Glutamatergic neuron (in vitro differentiated cells): ENCODE results near the gene NOC3L. TPM values are rescaled to one million over a fixed set of nuclear protein-coding genes. Genes with fewer than 3 reads are reported as not detected.

ENCODE experiments used
- DNase-seq: peaks from one replicate; pipeline ENCODE4 v3.0.0; 2022
- H3K27ac Mint-ChIP-seq: one replicate; pipeline ENCODE4 v1.8.0; 2020; ENCODE audit warnings: mild to moderate bottlenecking, mixed read lengths, inconsistent platforms; ENCODE audit not compliant: unreplicated experiment
- H3K27me3 Mint-ChIP-seq: one replicate; pipeline ENCODE4 v1.8.0; 2020; ENCODE audit warnings: mild to moderate bottlenecking, moderate library complexity, mixed read lengths, inconsistent platforms; ENCODE audit not compliant: unreplicated experiment
- H3K36me3 Mint-ChIP-seq: one replicate; pipeline ENCODE4 v1.8.0; 2020; ENCODE audit warnings: mild to moderate bottlenecking, mixed read lengths, inconsistent platforms; ENCODE audit not compliant: unreplicated experiment
- H3K4me1 Mint-ChIP-seq: one replicate; pipeline ENCODE4 v1.8.0; 2020; ENCODE audit warnings: mild to moderate bottlenecking, low read depth, mixed read lengths, inconsistent platforms; ENCODE audit not compliant: unreplicated experiment
- H3K4me3 Mint-ChIP-seq: one replicate; pipeline ENCODE4 v1.8.0; 2020; ENCODE audit warnings: mild to moderate bottlenecking, mixed read lengths, inconsistent platforms; ENCODE audit not compliant: unreplicated experiment
- H3K9me3 Mint-ChIP-seq: one replicate; pipeline ENCODE4 v1.8.0; 2020; ENCODE audit warnings: mild to moderate bottlenecking, moderate library complexity, mixed read lengths, inconsistent platforms; ENCODE audit not compliant: unreplicated experiment
- total RNA-seq: library from RNA; stranded (reverse); fragmentation: NEBNext Ultra II Directional; extraction: Animal tissue kit (Norgen Biotek cat#: 25700); gene quantifications from one replicate; pipeline ENCODE4 v1.2.1, GENCODE V29; 2021; ENCODE audit not compliant: unreplicated experiment
- TF ChIP-seq, protein P1 (sequence below): fragments of 200-600 bp; sonication (generic); IDR thresholded peaks from one replicate; pipeline ENCODE4 v1.5.0; 2021; ENCODE audit not compliant: partially characterized antibody, unreplicated experiment

Gene NOC3L
- total RNA-seq, 1 donor from 2014 or later: 11.6 TPM

DNA sequence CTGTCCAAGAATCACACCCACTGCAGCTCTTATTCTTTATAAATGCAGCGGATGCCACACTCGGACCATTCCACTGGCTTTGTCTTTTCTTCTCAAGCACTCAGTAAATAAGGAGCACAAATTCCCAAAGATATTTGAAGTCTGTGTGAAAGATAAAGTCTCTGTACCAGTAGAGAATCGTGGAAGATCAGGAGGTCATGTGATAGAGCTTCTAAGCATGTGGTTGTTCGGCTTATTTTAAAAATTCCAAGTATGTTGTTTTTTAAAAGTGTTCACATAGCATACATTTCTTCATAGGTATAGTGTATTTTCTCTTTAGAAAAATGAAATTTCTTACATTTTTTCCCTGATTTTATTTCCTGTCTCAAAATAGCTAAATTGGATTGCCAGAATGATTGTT is 75.8 kb downstream of the NOC3L start:
- Mint-ChIP-seq H3K9me3 (no peaks in the 10 kb centered on the region), H3K4me3 (no peak overlapping the region), H3K4me1 (no peaks in the 10 kb centered on the region), H3K27ac (no peak overlapping the region), H3K36me3 (no peaks in the 10 kb centered on the region), H3K27me3 (no peaks in the 10 kb centered on the region)
- TF ChIP-seq, protein P1, sequence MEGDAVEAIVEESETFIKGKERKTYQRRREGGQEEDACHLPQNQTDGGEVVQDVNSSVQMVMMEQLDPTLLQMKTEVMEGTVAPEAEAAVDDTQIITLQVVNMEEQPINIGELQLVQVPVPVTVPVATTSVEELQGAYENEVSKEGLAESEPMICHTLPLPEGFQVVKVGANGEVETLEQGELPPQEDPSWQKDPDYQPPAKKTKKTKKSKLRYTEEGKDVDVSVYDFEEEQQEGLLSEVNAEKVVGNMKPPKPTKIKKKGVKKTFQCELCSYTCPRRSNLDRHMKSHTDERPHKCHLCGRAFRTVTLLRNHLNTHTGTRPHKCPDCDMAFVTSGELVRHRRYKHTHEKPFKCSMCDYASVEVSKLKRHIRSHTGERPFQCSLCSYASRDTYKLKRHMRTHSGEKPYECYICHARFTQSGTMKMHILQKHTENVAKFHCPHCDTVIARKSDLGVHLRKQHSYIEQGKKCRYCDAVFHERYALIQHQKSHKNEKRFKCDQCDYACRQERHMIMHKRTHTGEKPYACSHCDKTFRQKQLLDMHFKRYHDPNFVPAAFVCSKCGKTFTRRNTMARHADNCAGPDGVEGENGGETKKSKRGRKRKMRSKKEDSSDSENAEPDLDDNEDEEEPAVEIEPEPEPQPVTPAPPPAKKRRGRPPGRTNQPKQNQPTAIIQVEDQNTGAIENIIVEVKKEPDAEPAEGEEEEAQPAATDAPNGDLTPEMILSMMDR: no peak
- DNase-seq: no peak

DNA sequence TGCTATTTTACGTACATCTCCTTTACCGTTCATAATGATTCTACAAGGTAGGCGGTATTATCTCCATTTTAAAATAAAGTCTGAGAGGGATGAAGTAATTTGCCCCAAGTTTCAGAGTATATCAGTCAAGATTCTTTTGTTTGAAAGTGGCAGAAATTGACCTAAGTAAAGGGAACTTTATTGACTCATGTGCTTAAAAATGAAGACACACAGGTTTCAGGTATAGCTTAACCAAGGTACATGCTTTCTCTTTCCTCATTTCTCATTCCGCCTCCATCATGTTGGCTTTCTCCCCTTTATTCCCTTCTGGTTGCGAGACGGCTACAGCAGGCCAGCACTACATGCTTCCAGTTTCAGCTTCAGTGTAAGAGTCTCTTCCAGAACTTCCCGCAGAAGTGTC is 77.5 kb downstream of the NOC3L start:
- TF ChIP-seq, protein P1: no peak
- Mint-ChIP-seq H3K36me3 (no peaks in the 10 kb centered on the region), H3K9me3 (no peaks in the 10 kb centered on the region), H3K27me3 (no peaks in the 10 kb centered on the region), H3K4me3 (no peak overlapping the region), H3K27ac (no peak overlapping the region), H3K4me1 (no peaks in the 10 kb centered on the region)
- DNase-seq: no peak

Other genes with a start within 250 kb of the NOC3L start
- gene TBC1D12, start 39.6 kb upstream of the NOC3L start, total RNA-seq: 5.1 TPM
- 26.4 TPM for gene HELLS, start 182.8 kb upstream of the NOC3L start, total RNA-seq